ENCODE results near the gene CFAP57.

CFAP57 gene

DNA sequence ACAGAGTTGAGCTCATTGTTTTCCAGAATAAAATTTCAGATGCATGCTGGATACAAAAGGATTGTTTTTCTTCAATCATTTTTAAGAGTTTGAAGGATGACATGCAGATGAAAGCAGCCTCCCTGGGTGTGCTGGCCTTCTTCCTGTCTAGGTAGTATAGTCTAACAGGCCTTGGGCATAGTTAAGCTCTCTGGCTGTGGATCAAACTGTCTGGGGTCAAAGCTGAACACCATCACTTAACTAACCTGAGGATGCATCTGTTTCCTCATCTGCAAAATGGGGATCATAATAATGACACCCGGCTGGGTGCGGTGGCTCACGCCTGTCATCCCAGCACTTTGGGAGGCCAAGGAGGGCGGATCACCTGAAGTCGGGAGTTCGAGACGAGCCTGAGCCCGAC, 122.6 kb downstream of the CFAP57 start:
- DNase-seq = peak in 1 of 51 donors; percentile 74

- DNase-seq = peak in 1 of 51 donors; percentile 20
Measured at GRCh38 chr1:43296207-43296606, 124.1 kb downstream of the CFAP57 start.

- no peak for DNase-seq
Measured at GRCh38 chr1:43298055-43298454, 125.9 kb downstream of the CFAP57 start.

DNA sequence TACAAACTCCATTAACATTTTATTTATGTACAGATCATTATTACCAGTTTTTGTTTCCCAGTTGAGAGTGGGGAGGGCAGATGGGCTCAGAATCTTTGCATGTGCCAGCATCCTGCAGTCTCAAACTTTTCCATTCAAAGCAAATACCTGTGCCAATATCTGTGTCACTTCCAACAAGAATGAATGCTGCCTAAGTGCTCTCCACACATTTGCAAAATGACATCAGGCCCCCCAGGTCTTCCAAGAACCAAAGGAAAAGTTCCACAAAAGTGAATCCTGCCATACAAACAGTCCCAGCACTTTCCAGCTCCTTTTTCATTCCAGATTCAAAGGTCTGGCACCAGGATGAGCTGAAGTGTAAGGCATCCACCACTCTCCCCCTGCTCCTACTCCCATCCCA, 127.0 kb downstream of the CFAP57 start:
- no peak for DNase-seq

DNA sequence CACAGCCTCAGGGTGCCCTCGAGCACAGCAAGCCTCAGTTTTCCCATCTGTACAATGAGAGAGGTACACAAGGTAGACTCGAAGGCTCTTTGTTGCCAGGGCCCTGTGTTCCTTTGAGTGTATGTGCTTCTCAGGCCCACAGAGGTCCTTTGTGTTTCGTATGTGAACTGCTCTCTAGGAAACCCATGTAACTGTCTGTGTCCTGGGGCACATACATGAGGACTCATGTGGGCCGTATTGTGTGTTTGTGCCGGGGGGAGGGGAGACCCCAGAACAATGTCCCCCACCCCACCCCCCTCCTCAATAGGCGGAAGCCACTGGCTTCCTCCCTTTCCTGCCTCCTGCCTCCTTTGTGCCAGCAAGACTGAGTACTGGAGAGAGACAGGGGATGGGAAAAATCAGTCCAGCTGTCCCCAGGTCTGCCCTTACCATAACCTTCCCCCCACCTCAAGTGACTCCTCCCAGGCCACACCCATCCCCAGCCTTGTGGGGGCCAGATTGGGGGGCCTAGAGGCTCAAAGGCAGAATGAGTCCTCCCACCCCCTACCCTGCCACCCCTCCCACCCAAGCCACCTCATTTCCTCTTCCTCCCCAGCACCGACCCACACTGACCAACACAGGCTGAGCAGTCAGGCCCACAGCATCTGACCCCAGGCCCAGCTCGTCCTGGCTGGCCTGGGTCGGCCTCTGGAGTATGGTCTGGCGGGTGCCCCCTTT, 128.4 kb downstream of the CFAP57 start, which contains the start of gene TIE1:
TIE1 (plus strand) TSS at position 605 of the 717 bp plus-strand sequence; CDS start at position 695, 90 bp downstream.
- no peak for DNase-seq

DNA sequence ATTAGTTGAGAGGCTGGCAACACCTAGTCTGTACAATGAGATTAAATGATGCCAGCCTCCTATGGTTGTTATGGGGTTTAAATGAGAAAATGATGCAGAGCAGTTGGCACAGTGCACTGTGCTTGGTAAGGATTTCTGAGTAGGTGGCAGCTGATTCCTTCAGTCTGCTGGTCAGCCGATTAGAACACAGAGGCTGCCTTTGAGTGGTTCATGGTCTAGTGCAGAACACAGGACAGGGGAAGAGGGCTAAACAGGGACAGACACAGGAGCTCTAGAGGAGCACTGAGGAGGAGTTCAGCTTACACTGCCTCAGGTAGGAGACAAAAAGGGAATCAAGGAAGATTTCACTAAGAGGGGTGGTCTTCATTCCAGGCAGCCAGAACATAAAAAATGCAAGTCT, 130.1 kb downstream of the CFAP57 start:
- no peak for DNase-seq

DNA sequence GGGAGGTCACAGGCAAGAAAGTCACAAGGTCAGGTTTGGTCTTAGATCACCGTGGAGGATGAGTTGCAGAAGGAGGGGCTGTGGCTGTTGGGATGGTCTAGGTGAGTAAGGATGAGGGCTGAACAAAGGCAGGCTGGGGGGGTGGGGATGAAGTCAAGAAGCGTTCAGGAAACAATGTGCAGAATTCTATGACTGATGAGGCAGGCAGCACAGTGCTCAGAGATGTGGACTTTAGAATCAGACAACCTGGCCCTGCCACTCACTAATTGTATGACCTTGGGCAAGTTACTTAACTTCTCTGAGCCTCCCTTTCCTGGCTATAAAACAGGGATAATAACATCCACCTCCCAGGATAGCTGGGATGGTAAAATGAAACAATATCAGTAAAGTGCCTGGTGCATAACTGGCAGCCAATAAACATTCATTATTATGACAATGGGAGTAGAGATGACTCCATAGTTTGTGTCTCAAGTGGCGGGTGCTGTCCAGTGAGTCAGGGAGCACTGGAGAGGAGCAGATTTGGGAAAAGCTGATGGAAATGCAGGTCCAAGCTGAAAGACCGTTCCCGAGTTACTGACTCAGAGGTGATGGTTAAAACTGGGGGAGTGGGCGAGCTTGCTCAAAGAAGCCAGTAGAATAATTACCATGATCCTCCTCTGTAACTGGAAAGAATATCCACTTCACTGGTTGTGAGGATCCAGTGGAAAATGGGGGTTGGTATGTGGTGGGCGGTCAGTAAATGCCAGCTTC, 130.8 kb downstream of the CFAP57 start:
- DNase-seq = no peak

DNA sequence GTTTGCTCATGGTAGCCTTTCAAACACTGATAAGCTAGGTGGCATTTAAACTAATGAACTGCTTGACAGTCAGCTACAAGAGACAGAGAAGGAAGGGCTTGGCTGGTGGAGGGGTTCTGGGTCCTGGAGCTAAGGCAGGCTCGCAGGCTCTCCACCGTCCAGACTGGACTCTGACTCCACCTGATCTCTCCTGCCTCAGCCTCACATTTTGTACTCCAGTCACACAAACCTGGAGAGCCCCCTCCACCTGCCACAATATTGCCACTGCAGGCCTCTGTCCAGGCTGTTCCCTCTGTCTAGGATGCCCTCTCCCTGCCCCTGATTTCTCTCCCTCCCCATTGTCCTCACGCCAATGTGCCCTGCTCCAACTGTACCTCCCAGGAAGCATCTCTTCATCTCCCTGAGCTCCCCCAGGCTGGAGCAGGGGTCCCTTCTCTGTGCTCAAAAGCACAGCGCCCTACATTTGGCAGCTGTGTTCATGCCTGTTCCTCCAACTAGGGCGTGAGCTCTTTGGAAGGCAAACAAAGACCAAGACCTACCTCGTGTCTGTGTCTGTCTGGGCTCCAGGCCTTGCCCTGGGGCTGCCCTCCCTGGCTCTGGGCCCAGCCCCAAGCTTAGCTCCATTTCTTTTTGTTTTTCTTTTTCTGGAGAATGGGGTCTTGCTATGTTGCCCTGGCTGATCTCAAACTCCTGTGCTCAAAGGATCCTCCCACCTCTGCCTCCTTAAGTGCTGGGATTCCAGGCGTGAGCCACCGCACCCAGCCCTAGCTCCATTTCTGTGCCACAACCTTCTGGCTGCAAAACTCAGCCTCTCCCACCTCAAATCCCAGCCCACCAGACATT, 131.6 kb downstream of the CFAP57 start:
- peak in 1 of 51 donors; percentile 14 for DNase-seq

Data from hypothalamus (tissue), 51 donors.